Fibroblast of skin of scalp (primary cell): ENCODE results near the gene TNFRSF9. TPM values are rescaled to one million over a fixed set of nuclear protein-coding genes. Genes with fewer than 3 reads are reported as not detected.
A peak's percentile ranks its signal among the peaks of the same experiment; 100 is the strongest.
"Not testable (repeated sequence)": the region's sequence is repeated elsewhere in the genome, so short reads cannot be mapped to it uniquely, and the experiment has no call there.

ENCODE experiments used
- DNase-seq: peaks from one replicate; pipeline ENCODE4 v3.0.0-alpha.2; 2013
- polyA plus RNA-seq, 2 experiments: library from polyadenylated mRNA; unstranded; fragments of 120-200 nt; gene quantifications; one replicate each; pipeline ENCODE4 v1.2.1, GENCODE V29; 2013; ENCODE audit not compliant: insufficient read length in 2 of 2

The TNFRSF9 gene
- 0.10 TPM for polyA plus RNA-seq (2013, experiment 1 of 2; ENCODE audit: insufficient read length)
- 0.20 TPM for polyA plus RNA-seq (2013, experiment 2 of 2; ENCODE audit: insufficient read length)

GRCh38 chr1:7940745-7941436, at the start of gene TNFRSF9:
TNFRSF9 (minus strand) TSS chr1:7940839; CDS start chr1:7939994, 845 bp downstream.
- no peak for DNase-seq

- peak; percentile 37 for DNase-seq
Observed at GRCh38 chr1:7989762-7990428, 49.3 kb upstream of the TNFRSF9 start.

- DNase-seq, result no peak
Observed at GRCh38 chr1:7988576-7988975, 47.9 kb upstream of the TNFRSF9 start.

- no peak for DNase-seq
Observed at GRCh38 chr1:7987528-7987927, 46.9 kb upstream of the TNFRSF9 start.

- DNase-seq, result no peak
Observed at GRCh38 chr1:7985851-7986612, 45.4 kb upstream of the TNFRSF9 start.

- no peak for DNase-seq
Observed at GRCh38 chr1:7984811-7985210, 44.2 kb upstream of the TNFRSF9 start.

GRCh38 chr1:7983086-7983778, 42.6 kb upstream of the TNFRSF9 start:
- no peak for DNase-seq

GRCh38 chr1:7980984-7981383, 40.3 kb upstream of the TNFRSF9 start:
- no peak for DNase-seq

- DNase-seq, result peak; percentile 65
Observed at GRCh38 chr1:7975212-7975865, 34.7 kb upstream of the TNFRSF9 start.

GRCh38 chr1:7973086-7973485, 32.4 kb upstream of the TNFRSF9 start:
- no peak for DNase-seq

GRCh38 chr1:7972285-7972684, 31.6 kb upstream of the TNFRSF9 start:
- DNase-seq, result no peak

- DNase-seq, result no peak
Observed at GRCh38 chr1:7971024-7971423, 30.4 kb upstream of the TNFRSF9 start.

- DNase-seq, result no peak
Observed at GRCh38 chr1:7970246-7970645, 29.6 kb upstream of the TNFRSF9 start.

- DNase-seq, result no peak
Observed at GRCh38 chr1:7967651-7968050, 27.0 kb upstream of the TNFRSF9 start.

GRCh38 chr1:7967196-7967595, 26.6 kb upstream of the TNFRSF9 start:
- DNase-seq, result no peak

GRCh38 chr1:7964476-7964875, 23.8 kb upstream of the TNFRSF9 start:
- DNase-seq, result no peak

- DNase-seq, result not testable (repeated sequence)
Observed at GRCh38 chr1:7963841-7964240, 23.2 kb upstream of the TNFRSF9 start.

GRCh38 chr1:7963378-7963730, 22.7 kb upstream of the TNFRSF9 start:
- not testable (repeated sequence) for DNase-seq

- DNase-seq, result no peak
Observed at GRCh38 chr1:7962636-7963377, 22.2 kb upstream of the TNFRSF9 start.

GRCh38 chr1:7962014-7962335, 21.3 kb upstream of the TNFRSF9 start:
- DNase-seq, result no peak

GRCh38 chr1:7961216-7962013, 20.8 kb upstream of the TNFRSF9 start, which contains the start of gene PARK7:
PARK7 (plus strand) TSS chr1:7961711; CDS start chr1:7962786, 1,075 bp downstream.
- DNase-seq, result peak; percentile 100
